IMR-90 (cell line): Measurements from ENCODE around the gene TUBGCP2. TPM values are rescaled to one million over a fixed set of nuclear protein-coding genes. Genes with fewer than 3 reads are reported as not detected.

Experiments used
- ATAC-seq: fragments of 200-7000 bp; cut with Tn5 transposase; 2 replicates; pipeline ENCODE4 v1.9.1; 2020; ENCODE audit warnings: low read depth, mild to moderate bottlenecking, moderate library complexity
- BruUV-seq: library from RNA; stranded (reverse); fragments of 400-500 nt; replicated peaks from 2 replicates; lab custom pipeline; 2021; lab: Mats Ljungman, UMichigan
- CTCF ChIA-PET: fragments of 300-600 bp; formaldehyde crosslinking; extraction: SDS; loops from one replicate; lab custom pipeline; 2021; ENCODE audit warnings: antibody characterized with exemption; lab: Yijun Ruan, JAX
- POLR2A ChIA-PET: fragments of 300-600 bp; sonication (Branson Sonifier 250); formaldehyde crosslinking; loops from one replicate; lab custom pipeline; 2022; ENCODE audit warnings: antibody characterized with exemption; ENCODE audit not compliant: unreplicated experiment; lab: Charles Lee
- DNase-seq: peaks from one replicate; pipeline ENCODE4 v3.0.0; 2013
- H2AFZ ChIP-seq: replicated peaks from 2 replicates; pipeline ENCODE3; 2013; ENCODE audit warnings: low read length, mild to moderate bottlenecking; ENCODE audit not compliant: poor library complexity
- H2AK5ac ChIP-seq: 2 replicates; pipeline ENCODE4 v1.6.1; 2013; ENCODE audit warnings: low read depth, low read length, inconsistent platforms
- H2AK9ac ChIP-seq: replicated peaks from 2 replicates; pipeline ENCODE3; 2013; ENCODE audit warnings: mild to moderate bottlenecking, low read depth, low read length, moderate library complexity; ENCODE audit not compliant: poor library complexity
- H2BK120ac ChIP-seq: 2 replicates; pipeline ENCODE4 v1.6.1; 2013; ENCODE audit warnings: low read depth, low read length, inconsistent platforms
- H2BK15ac ChIP-seq: 3 replicates; pipeline ENCODE4 v1.6.1; 2013; ENCODE audit warnings: low read depth, low read length, inconsistent platforms
- H2BK20ac ChIP-seq: 2 replicates; pipeline ENCODE4 v1.6.1; 2013; ENCODE audit warnings: low read depth, mild to moderate bottlenecking, inconsistent platforms, low read length, moderate library complexity
- H2BK5ac ChIP-seq: 2 replicates; pipeline ENCODE4 v1.6.1; 2013; ENCODE audit warnings: mild to moderate bottlenecking, low read depth, low read length, inconsistent platforms; ENCODE audit not compliant: poor library complexity, severe bottlenecking
- H3K14ac ChIP-seq: replicated peaks from 2 replicates; pipeline ENCODE4 v1.6.1; 2013; ENCODE audit warnings: low read depth, low read length, inconsistent platforms
- H3K18ac ChIP-seq: 2 replicates; pipeline ENCODE4 v1.6.1; 2013; ENCODE audit warnings: low read depth, low read length, control low read depth
- H3K23ac ChIP-seq: 2 replicates; pipeline ENCODE4 v1.6.1; 2013; ENCODE audit warnings: low read depth, low read length, inconsistent platforms
- H3K27ac ChIP-seq: 2 replicates; pipeline ENCODE4 v1.5.1; 2013; ENCODE audit warnings: mild to moderate bottlenecking, control low read depth, low read length; ENCODE audit not compliant: insufficient read depth
- H3K27me3 ChIP-seq: 2 replicates; pipeline ENCODE4 v1.6.1; 2013; ENCODE audit warnings: low read length; ENCODE audit not compliant: control insufficient read depth, insufficient read depth
- H3K36me3 ChIP-seq: 2 replicates; pipeline ENCODE4 v1.6.1; 2013; ENCODE audit warnings: low read length, mixed read lengths; ENCODE audit not compliant: control insufficient read depth, insufficient read depth
- H3K4ac ChIP-seq: 2 replicates; pipeline ENCODE4 v1.6.1; 2013; ENCODE audit warnings: low read depth, low read length, inconsistent platforms
- H3K4me1 ChIP-seq: 2 replicates; pipeline ENCODE4 v1.6.1; 2013; ENCODE audit warnings: low read length, mixed read lengths; ENCODE audit not compliant: control insufficient read depth, insufficient read depth
- H3K4me2 ChIP-seq: 2 replicates; pipeline ENCODE4 v1.6.1; 2013; ENCODE audit warnings: low read depth, mild to moderate bottlenecking, control low read depth, low read length, moderate library complexity
- H3K4me3 ChIP-seq: 2 replicates; pipeline ENCODE4 v1.5.1; 2013; ENCODE audit warnings: low read depth, mild to moderate bottlenecking, control low read depth, low read length, moderate library complexity; ENCODE audit not compliant: insufficient read depth
- H3K56ac ChIP-seq: 2 replicates; pipeline ENCODE4 v1.6.1; 2013; ENCODE audit warnings: low read length, inconsistent platforms; ENCODE audit not compliant: insufficient read depth; ENCODE audit errors: extremely low read depth
- H3K79me1 ChIP-seq, 2 experiments: 2 replicates each; pipeline ENCODE4 v1.6.1; 2013; ENCODE audit warnings: low read length in 2 of 2, inconsistent platforms in 1 of 2, low read depth in 1 of 2
- H3K9ac ChIP-seq: 2 replicates; pipeline ENCODE4 v1.6.1; 2013; ENCODE audit warnings: low read depth, low read length, control low read depth
- H3K9me1 ChIP-seq: 2 replicates; pipeline ENCODE4 v1.6.1; 2013; ENCODE audit warnings: low read length, inconsistent platforms; ENCODE audit not compliant: insufficient read depth
- H3K9me3 ChIP-seq: 2 replicates; pipeline ENCODE4 v1.6.1; 2013; ENCODE audit warnings: low read length; ENCODE audit not compliant: control insufficient read depth, insufficient read depth
- H4K20me1 ChIP-seq: 2 replicates; pipeline ENCODE4 v1.6.1; 2013; ENCODE audit warnings: low read length, inconsistent platforms; ENCODE audit not compliant: insufficient read depth
- H4K5ac ChIP-seq: 2 replicates; pipeline ENCODE4 v1.6.1; 2013; ENCODE audit warnings: mild to moderate bottlenecking, low read depth, low read length, control low read depth
- H4K8ac ChIP-seq, 2 experiments: 2 replicates each; pipeline ENCODE4 v1.6.1; 2013; ENCODE audit warnings: low read depth in 2 of 2, low read length in 2 of 2, control low read depth in 1 of 2, inconsistent platforms in 1 of 2
- H4K91ac ChIP-seq: 2 replicates; pipeline ENCODE4 v1.6.1; 2013; ENCODE audit warnings: low read depth, low read length, inconsistent platforms; ENCODE audit not compliant: insufficient read depth
- NFE2L2 ChIP-seq: fragments of 150-350 bp; IDR thresholded peaks from 2 replicates; pipeline ENCODE4 v1.6.1; 2016; ENCODE audit warnings: low read depth, mild to moderate bottlenecking, low read length
- RAD21 ChIP-seq: IDR thresholded peaks from 2 replicates; pipeline ENCODE4 v1.6.1; 2012; ENCODE audit warnings: low read length, improper control_type of control experiment
- WGBS, 2 experiments: methylation state at CpG; one replicate each; pipeline versions ENCODE4 v1.1.5 to v1.1.7; 2013; ENCODE audit warnings: missing lambda C conversion rate in 2 of 2; ENCODE audit not compliant: insufficient read length in 1 of 2; ENCODE audit errors: extremely low coverage in 2 of 2; 5-methylcytosine and 5-hydroxymethylcytosine counted together
- dilution Hi-C: fragments of 300-500 bp; cut with HindIII; formaldehyde crosslinking; loops from one replicate; pipeline ENCODE4 v1.14.3; 2018; ENCODE audit warnings: low sequenced_read_pairs; ENCODE audit not compliant: unreplicated experiment
- in situ Hi-C: fragments of 300-500 bp; cut with MboI; formaldehyde crosslinking; loops from 3 replicates; pipeline ENCODE4 v1.14.3; 2019; ENCODE audit warnings: low sequenced_read_pairs, inconsistent platforms, mixed read lengths
- intact Hi-C: fragments of 100-400 bp; cut with micrococcal nuclease; formaldehyde crosslinking; loops from 2 replicates; pipeline ENCODE4 v1.10.0; 2022
- polyA plus RNA-seq, 3 experiments: library from polyadenylated mRNA; depleted of rRNA; stranded (reverse); fragments of >200 nt; gene quantifications; 2 replicates each; pipeline ENCODE4 v1.2.3, GENCODE V29; 2012; ENCODE audit warnings: low replicate concordance in 1 of 3
- total RNA-seq: library from RNA; depleted of rRNA; stranded (reverse); fragments of >200 nt; gene quantifications from 2 replicates; pipeline ENCODE4 v1.2.3, GENCODE V29; 2012

Gene TUBGCP2
- total and polyA plus RNA-seq, 2 of the 4 experiments (the other 2 are of a cell fraction): 48.1 to 72.6 TPM

GRCh38 chr10:133239990-133240389 lies 68.7 kb downstream of the TUBGCP2 start:
- Histone ChIP-seq H4K5ac (no peak overlapping the region), H3K27ac (no peak overlapping the region), H2BK120ac (no peak overlapping the region), H3K79me1 (no peaks in the 10 kb centered on the region), H2BK15ac (no peak overlapping the region), H2BK20ac (no peak overlapping the region), H2AFZ (no peak overlapping the region), H3K27me3 (peaks cover 66% of the 10 kb centered on the region), H4K20me1 (no peaks in the 10 kb centered on the region; the same call in 1 of the 2 replicates), H3K4ac (no peak overlapping the region), H3K9ac (no peak overlapping the region), H3K14ac (no peak overlapping the region), H4K91ac (no peak overlapping the region), H4K8ac (no peak overlapping the region), H2BK5ac (no peak overlapping the region), H3K36me3 (no peaks in the 10 kb centered on the region), H3K18ac (no peak overlapping the region), H3K4me3 (no peak overlapping the region), H3K4me1 (peaks cover 5% of the 10 kb centered on the region; the same call in 1 of the 2 replicates), H3K9me1 (peaks cover 4% of the 10 kb centered on the region), H2AK5ac (no peak overlapping the region), H3K9me3 (peaks cover 2% of the 10 kb centered on the region; the same call in 1 of the 2 replicates), H3K23ac (no peak overlapping the region), H3K56ac (no peak overlapping the region), H3K4me2 (no peak overlapping the region), H2AK9ac (no peak overlapping the region)
- CTCF ChIA-PET: no interaction called here
- no peak for TF ChIP-seq NFE2L2
- no peak for TF ChIP-seq RAD21
- ATAC-seq (no peak), DNase-seq (no peak)
- POLR2A ChIA-PET: no interaction called here
- dilution Hi-C loops: no loop called here
- in situ Hi-C loops: no loop called here
- WGBS, 2 experiments: 79% methylated on average over 12 of the region's 15 CpGs; no CpG with 5 or more reads in 1 of the 2 experiments
- no TSS peak for BruUV-seq
- intact Hi-C loops: no loop called here
